ENCODE results near the gene KEL. TPM values are rescaled to one million over a fixed set of nuclear protein-coding genes. Genes with fewer than 3 reads are reported as not detected.

Gene KEL
- total RNA-seq, 1 experiment from 2014 or later, result not detected

DNA sequence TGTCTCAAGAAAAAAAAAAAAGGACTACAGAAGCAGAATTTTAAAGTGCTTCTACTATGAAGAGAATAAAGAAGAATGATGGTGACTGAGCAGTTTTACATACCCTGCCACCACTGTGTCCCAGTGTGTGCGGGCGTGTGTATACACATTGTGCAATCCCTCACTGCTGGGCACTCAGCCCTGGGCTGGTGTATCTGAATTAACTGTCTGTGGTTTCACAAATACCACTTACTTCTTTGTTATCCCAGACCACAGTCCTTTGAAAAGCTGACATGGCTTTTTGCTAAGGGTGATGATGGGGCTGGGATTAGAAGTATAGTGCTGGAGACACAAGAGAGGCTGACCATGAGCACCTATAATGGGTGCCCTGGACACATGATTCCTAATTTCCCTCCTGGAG, 55.5 kb downstream of the KEL start:
- no peak overlapping the region for H3K4me3 ChIP-seq (ENCODE audit: low read depth, low read length)
- peaks cover 20% of the 10 kb centered on the region for H3K9me3 ChIP-seq
- POLR2A ChIA-PET, result no interaction called here
- TF ChIP-seq, protein P1, sequence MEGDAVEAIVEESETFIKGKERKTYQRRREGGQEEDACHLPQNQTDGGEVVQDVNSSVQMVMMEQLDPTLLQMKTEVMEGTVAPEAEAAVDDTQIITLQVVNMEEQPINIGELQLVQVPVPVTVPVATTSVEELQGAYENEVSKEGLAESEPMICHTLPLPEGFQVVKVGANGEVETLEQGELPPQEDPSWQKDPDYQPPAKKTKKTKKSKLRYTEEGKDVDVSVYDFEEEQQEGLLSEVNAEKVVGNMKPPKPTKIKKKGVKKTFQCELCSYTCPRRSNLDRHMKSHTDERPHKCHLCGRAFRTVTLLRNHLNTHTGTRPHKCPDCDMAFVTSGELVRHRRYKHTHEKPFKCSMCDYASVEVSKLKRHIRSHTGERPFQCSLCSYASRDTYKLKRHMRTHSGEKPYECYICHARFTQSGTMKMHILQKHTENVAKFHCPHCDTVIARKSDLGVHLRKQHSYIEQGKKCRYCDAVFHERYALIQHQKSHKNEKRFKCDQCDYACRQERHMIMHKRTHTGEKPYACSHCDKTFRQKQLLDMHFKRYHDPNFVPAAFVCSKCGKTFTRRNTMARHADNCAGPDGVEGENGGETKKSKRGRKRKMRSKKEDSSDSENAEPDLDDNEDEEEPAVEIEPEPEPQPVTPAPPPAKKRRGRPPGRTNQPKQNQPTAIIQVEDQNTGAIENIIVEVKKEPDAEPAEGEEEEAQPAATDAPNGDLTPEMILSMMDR (IDR thresholded peaks at IDR 0.05; ENCODE audit: insufficient read depth in 1 of 2, low read depth in 1 of 2, low read length in 1 of 2, severe bottlenecking in 1 of 2, unreplicated experiment in 1 of 2), result no peak
- Mint-ChIP-seq H3K27ac (ENCODE audit: unreplicated experiment) (no peak overlapping the region), H3K36me3 (ENCODE audit: insufficient read depth, unreplicated experiment) (no peaks in the 10 kb centered on the region), H3K27me3 (ENCODE audit: insufficient read depth, unreplicated experiment) (no peaks in the 10 kb centered on the region), H3K4me3 (ENCODE audit: unreplicated experiment) (no peak overlapping the region), H3K9me3 (ENCODE audit: unreplicated experiment) (peaks cover 40% of the 10 kb centered on the region), H3K4me1 (ENCODE audit: low read depth, unreplicated experiment) (peaks cover 41% of the 10 kb centered on the region)
- CTCF ChIA-PET, result no interaction called here
- intact Hi-C loops (cut with micrococcal nuclease; ENCODE audit: unreplicated experiment), result no loop called here
- no TSS peak for BruUV-seq (replicated peaks)
- no peaks in the 10 kb centered on the region for H3K27me3 ChIP-seq (replicated peaks; ENCODE audit: control insufficient read depth, insufficient read depth, low read length)
- peaks cover 39% of the 10 kb centered on the region for H3K4me1 ChIP-seq
- no peaks in the 10 kb centered on the region; the same call in 1 of the 2 replicates for H3K36me3 ChIP-seq (ENCODE audit: control insufficient read depth, insufficient read depth, low read length)
- DNase-seq, result no peak

DNA sequence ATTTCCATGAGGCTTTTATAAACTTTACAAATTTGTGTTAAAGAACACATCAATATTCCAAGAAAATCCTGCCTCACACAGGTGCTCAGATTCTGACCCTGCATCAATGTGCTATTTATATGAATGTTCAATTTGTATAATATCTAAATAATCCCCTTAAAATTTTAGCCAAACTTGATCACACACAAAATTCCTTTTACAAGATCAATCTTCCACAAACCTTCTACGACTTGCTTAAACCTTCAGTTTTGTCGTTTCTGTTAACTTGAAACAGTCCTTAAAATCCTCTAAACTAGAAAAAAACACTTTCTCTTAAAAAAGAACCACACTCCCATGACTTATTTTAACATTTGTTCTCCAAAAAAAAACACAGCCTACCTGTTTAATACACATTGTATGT, 56.4 kb downstream of the KEL start:
- TF ChIP-seq, protein P1 (IDR thresholded peaks at IDR 0.05; ENCODE audit: insufficient read depth in 1 of 2, low read depth in 1 of 2, low read length in 1 of 2, severe bottlenecking in 1 of 2, unreplicated experiment in 1 of 2), result no peak
- DNase-seq, result no peak
- POLR2A ChIA-PET, result no interaction called here

DNA sequence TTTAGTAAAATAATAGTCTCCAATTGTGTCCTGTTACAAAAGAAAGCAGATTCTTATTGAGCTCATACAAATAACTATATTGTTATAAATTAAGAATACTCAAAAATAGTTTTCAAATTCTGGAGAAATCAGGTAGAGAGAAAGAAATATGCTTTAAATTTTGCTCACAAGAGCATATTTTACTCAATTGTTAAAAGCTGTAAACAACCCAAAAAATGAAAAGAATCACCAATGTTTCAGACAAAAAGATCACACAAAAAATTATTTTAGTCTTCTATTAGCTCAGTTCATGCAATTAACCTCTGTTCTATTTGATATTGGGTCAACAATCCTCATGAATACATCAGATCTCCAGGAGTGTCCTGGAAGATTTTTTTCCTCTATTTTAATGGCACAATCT, 58.0 kb downstream of the KEL start:
- Histone ChIP-seq H3K4me3 (ENCODE audit: low read depth, low read length) (no peak overlapping the region), H3K27me3 (replicated peaks; ENCODE audit: control insufficient read depth, insufficient read depth, low read length) (no peaks in the 10 kb centered on the region), H3K36me3 (ENCODE audit: control insufficient read depth, insufficient read depth, low read length) (no peaks in the 10 kb centered on the region), H3K4me1 (peaks cover 35% of the 10 kb centered on the region), H3K9me3 (peaks cover 11% of the 10 kb centered on the region)
- peaks cover 19% of the 10 kb centered on the region for H3K9me3 Mint-ChIP-seq (ENCODE audit: unreplicated experiment)
- DNase-seq, result no peak
- H3K27ac Mint-ChIP-seq (ENCODE audit: unreplicated experiment), result no peak overlapping the region
- BruUV-seq (replicated peaks), result no TSS peak
- ChIA-PET POLR2A (no interaction called here), CTCF (no interaction called here)
- no peaks in the 10 kb centered on the region for H3K36me3 Mint-ChIP-seq (ENCODE audit: insufficient read depth, unreplicated experiment)
- H3K4me3 Mint-ChIP-seq (ENCODE audit: unreplicated experiment), result no peak overlapping the region
- intact Hi-C loops (cut with micrococcal nuclease; ENCODE audit: unreplicated experiment), result no loop called here
- no peaks in the 10 kb centered on the region for H3K27me3 Mint-ChIP-seq (ENCODE audit: insufficient read depth, unreplicated experiment)
- peaks cover 31% of the 10 kb centered on the region for H3K4me1 Mint-ChIP-seq (ENCODE audit: low read depth, unreplicated experiment)
- TF ChIP-seq, protein P1 (IDR thresholded peaks at IDR 0.05; ENCODE audit: insufficient read depth in 1 of 2, low read depth in 1 of 2, low read length in 1 of 2, severe bottlenecking in 1 of 2, unreplicated experiment in 1 of 2), result no peak

More for the DNA sequence above, 56.4 kb downstream of the KEL start:
- Histone ChIP-seq H3K9me3 (peaks cover 13% of the 10 kb centered on the region), H3K4me3 (ENCODE audit: low read depth, low read length) (no peak overlapping the region), H3K36me3 (ENCODE audit: control insufficient read depth, insufficient read depth, low read length) (no peaks in the 10 kb centered on the region), H3K4me1 (peaks cover 38% of the 10 kb centered on the region), H3K27me3 (replicated peaks; ENCODE audit: control insufficient read depth, insufficient read depth, low read length) (no peaks in the 10 kb centered on the region)
- no peak overlapping the region for H3K27ac Mint-ChIP-seq (ENCODE audit: unreplicated experiment)
- no peak overlapping the region for H3K4me3 Mint-ChIP-seq (ENCODE audit: unreplicated experiment)
- no TSS peak for BruUV-seq (replicated peaks)
- peaks cover 38% of the 10 kb centered on the region for H3K4me1 Mint-ChIP-seq (ENCODE audit: low read depth, unreplicated experiment)
- no peaks in the 10 kb centered on the region for H3K27me3 Mint-ChIP-seq (ENCODE audit: insufficient read depth, unreplicated experiment)
- no peaks in the 10 kb centered on the region for H3K36me3 Mint-ChIP-seq (ENCODE audit: insufficient read depth, unreplicated experiment)
- intact Hi-C loops (cut with micrococcal nuclease; ENCODE audit: unreplicated experiment), result no loop called here
- CTCF ChIA-PET, result no interaction called here
- H3K9me3 Mint-ChIP-seq (ENCODE audit: unreplicated experiment), result peaks cover 31% of the 10 kb centered on the region
